Ecto neural progenitor cell (in vitro differentiated cells): ENCODE data around the gene ATP2A2.

Experiments used
- DNase-seq: peaks from one replicate; pipeline ENCODE4 v3.0.0-alpha.2; 2018; ENCODE audit warnings: low spot score

ATP2A2 gene

GRCh38 chr12:110301065-110301806, 20.2 kb downstream of the ATP2A2 start:
- DNase-seq: no peak

- DNase-seq: no peak
Measured at GRCh38 chr12:110304061-110304551, 23.1 kb downstream of the ATP2A2 start.

GRCh38 chr12:110307372-110307771, 26.3 kb downstream of the ATP2A2 start:
- no peak for DNase-seq

- DNase-seq: no peak
Measured at GRCh38 chr12:110310763-110311162, 29.7 kb downstream of the ATP2A2 start.

- DNase-seq: no peak
Measured at GRCh38 chr12:110311903-110312302, 30.9 kb downstream of the ATP2A2 start.

GRCh38 chr12:110312581-110313360, 31.7 kb downstream of the ATP2A2 start:
- no peak for DNase-seq

- DNase-seq: no peak
Measured at GRCh38 chr12:110314308-110314707, 33.3 kb downstream of the ATP2A2 start.

- DNase-seq: no peak
Measured at GRCh38 chr12:110316861-110317260, 35.8 kb downstream of the ATP2A2 start.

GRCh38 chr12:110317911-110318310, 36.9 kb downstream of the ATP2A2 start:
- no peak for DNase-seq

GRCh38 chr12:110320550-110320949, 39.5 kb downstream of the ATP2A2 start:
- no peak for DNase-seq

- DNase-seq: no peak
Measured at GRCh38 chr12:110329710-110330109, 48.7 kb downstream of the ATP2A2 start.

GRCh38 chr12:110330124-110330523, 49.1 kb downstream of the ATP2A2 start:
- no peak for DNase-seq

GRCh38 chr12:110330544-110330943, 49.5 kb downstream of the ATP2A2 start:
- no peak for DNase-seq

- DNase-seq: no peak
Measured at GRCh38 chr12:110333201-110333600, 52.2 kb downstream of the ATP2A2 start.

- no peak for DNase-seq
Measured at GRCh38 chr12:110335481-110336045, 54.5 kb downstream of the ATP2A2 start.

- DNase-seq: peak; percentile 23
Measured at GRCh38 chr12:110337912-110338710, 57.1 kb downstream of the ATP2A2 start.

GRCh38 chr12:110338754-110339153, 57.7 kb downstream of the ATP2A2 start:
- DNase-seq: peak; percentile 33

GRCh38 chr12:110339184-110339952, 58.3 kb downstream of the ATP2A2 start:
- peak; percentile 24 for DNase-seq

- DNase-seq: peak; percentile 9
Measured at GRCh38 chr12:110340261-110340660, 59.2 kb downstream of the ATP2A2 start.

GRCh38 chr12:110340706-110341105, 59.7 kb downstream of the ATP2A2 start:
- DNase-seq: peak; percentile 41

GRCh38 chr12:110342157-110342556, 61.1 kb downstream of the ATP2A2 start:
- DNase-seq: no peak
